HG03103 (cell line): Measurements from ENCODE around the gene ZNF808.
"Not testable (repeated sequence)": the region's sequence is repeated elsewhere in the genome, so short reads cannot be mapped to it uniquely, and the experiment has no call there.

Source experiments
- ATAC-seq: cut with Tn5 transposase; IDR thresholded peaks from one replicate; pipeline ENCODE4 v1.9.1; 2021; ENCODE audit warnings: low read depth; ENCODE audit not compliant: unreplicated experiment

ZNF808 gene

GRCh38 chr19:52590728-52591127 is 63.3 kb downstream of the ZNF808 start:
- ATAC-seq, result no peak

DNA sequence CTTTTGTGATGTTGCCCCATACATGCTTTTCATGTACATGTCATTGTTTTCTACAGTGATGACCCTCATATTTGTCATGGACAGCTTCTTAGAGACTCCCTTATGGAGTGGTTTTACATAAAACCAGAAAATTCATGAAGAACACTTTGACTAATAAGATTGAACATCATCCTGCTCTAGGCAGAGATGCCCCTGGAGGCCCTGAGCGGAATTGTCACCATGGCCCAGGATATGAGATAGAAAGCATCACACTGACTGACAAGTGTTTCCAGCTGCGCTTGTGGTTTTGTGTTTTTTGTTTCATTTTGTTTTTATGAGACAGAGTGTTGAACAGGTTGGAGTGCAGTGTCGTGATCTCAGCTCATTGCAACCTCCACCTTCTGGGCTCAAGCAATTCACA is 64.8 kb downstream of the ZNF808 start:
- ATAC-seq, result no peak

DNA sequence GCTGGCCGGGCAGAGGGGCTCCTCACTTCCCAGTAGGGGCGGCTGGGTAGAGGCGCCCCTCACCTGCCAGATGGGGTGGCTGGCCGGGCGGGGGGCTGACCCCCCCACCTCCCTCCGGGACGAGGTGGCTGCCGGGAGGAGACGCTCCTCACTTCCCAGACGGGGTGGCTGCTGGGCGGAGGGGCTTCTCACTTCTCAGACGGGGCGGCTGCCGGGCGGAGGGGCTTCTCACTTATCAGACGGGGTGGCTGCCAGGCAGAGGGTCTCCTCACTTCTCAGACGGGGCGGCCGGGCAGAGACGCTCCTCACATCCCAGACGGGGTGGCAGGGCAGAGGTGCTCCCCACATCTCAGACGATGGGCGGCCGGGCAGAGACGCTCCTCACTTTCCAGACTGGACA is 66.0 kb downstream of the ZNF808 start:
- not testable (repeated sequence) for ATAC-seq

- ATAC-seq, result no peak
These were observed 71.8 kb downstream of the ZNF808 start for GRCh38 chr19:52599241-52599640.

GRCh38 chr19:52600639-52601024 is 73.2 kb downstream of the ZNF808 start:
- no peak for ATAC-seq

DNA sequence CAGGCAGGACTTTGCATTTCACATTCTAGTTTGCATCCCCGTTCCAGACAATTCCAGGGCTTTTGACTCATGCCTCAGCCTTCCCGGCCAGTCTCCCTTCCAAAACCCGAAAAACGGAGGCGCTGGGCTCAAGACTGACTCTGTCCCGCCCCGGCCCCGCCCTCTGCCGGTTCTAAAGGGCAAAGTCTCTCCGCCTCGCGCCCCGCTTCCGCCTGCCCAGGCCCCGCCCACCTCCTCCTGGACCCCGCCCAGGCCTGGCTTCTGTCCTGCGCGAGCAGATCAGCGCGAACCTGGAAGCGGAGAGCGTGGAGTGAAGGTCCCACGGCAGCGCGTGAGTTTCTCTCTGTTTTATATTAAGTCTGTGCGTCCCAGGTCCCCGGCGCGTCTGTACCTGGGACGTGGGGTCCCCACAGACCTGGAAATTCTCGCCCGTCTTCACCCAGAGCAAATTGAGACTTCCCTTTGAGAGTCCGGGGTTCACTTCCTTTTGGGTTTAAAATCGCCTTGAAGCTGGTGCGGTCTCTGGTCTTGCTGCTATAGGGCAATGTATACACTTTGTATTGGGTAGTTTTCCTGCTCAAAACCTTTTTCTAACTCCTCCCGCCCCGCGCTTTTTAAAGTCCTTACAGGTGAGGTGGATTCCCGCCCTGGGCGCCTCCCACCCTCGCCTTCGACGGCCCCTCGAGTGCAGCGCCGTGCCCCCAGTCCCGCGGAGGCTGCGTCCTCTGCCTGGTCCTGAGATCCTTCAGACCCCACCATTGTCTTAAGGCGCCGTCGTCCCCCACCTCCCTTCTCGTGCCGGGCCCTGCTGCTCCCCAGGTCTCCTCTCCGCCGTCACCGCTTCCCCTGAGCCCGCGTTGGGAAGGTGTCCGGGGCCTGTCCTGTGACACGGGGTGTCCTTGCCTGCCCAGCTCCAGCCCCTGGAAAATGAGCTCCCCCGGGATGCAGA is 73.8 kb downstream of the ZNF808 start:
- ATAC-seq, result peak; percentile 94

GRCh38 chr19:52601974-52602366 is 74.5 kb downstream of the ZNF808 start:
- ATAC-seq, result not testable (repeated sequence)

DNA sequence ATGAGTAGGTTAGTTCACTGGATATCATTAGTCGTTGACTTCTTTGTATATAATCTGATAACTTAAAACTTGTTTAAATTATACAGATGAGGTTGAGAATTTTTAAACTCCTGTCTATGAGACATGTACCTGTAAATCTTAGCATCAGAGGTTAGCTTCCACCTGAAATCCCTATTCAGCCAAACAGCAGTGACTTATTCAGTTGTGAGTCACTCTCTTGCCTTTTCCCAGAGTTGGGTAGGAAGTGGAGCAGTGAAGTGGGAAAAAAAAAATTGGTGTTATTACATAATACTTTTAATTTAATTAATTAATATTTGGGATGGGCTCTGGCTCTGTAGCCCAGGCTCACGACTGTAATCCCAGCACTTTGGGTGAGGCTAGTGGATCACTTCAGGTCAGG is 75.5 kb downstream of the ZNF808 start:
- ATAC-seq, result no peak

GRCh38 chr19:52603558-52604207 is 76.2 kb downstream of the ZNF808 start:
- no peak for ATAC-seq
